HG03064 (cell line): ENCODE data around the gene CPNE4.
"Not testable (repeated sequence)": the region's sequence is repeated elsewhere in the genome, so short reads cannot be mapped to it uniquely, and the experiment has no call there.

Experiments used
- ATAC-seq: cut with Tn5 transposase; IDR thresholded peaks from one replicate; pipeline ENCODE4 v1.9.1; 2021; ENCODE audit warnings: low read depth; ENCODE audit not compliant: unreplicated experiment

The CPNE4 gene

DNA sequence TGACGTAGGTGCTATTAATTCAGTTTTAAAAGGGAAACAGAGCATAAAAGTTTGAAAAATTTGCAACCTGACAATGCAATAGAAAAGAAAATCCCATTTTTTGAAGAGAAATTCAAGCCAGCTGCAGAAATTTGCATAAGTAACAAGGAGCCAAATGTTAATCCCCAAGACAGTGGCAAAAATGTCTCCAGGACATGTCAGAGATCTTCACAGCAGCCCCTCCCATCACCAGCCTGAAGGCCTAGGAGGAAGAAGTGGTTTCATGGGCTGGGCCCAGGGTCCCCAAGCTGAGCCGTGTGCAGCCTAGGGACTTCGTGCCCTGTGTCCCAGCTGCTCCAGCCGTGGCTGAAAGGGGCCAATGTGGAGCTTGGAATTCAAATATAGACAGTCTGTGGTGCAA is 148.9 kb downstream of the CPNE4 start:
- ATAC-seq: not testable (repeated sequence)

DNA sequence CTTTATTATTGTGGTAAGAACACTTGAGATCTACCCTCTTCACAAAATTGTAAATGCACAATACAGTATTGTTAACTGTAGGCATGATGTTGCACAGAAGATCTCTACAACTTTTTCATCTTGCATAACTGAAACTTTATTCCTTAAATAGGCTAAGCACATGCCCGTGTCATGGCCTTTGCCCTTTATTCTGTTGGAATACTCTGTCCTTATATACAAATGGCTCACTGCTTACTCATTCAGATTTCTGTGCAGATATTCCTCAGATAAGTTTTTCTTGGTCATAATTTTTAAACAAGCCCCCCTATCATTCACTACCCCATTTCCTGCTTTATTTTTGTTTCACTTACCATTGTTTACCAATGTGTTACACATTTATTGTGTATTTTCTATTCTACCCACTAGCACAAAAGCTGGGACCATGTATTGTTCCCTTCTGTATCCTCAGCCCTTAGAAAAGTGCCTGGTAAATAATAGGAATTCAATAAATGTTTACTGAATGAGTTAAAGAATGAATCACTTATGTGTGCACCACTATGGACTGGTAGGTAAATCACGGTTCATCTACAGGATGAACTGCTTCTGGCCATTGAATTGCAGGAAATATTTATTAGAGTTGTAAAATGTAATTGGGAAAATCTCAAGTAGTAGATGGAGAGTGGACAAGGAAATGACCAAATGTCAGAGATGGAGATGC is 151.0 kb downstream of the CPNE4 start:
- no peak for ATAC-seq

DNA sequence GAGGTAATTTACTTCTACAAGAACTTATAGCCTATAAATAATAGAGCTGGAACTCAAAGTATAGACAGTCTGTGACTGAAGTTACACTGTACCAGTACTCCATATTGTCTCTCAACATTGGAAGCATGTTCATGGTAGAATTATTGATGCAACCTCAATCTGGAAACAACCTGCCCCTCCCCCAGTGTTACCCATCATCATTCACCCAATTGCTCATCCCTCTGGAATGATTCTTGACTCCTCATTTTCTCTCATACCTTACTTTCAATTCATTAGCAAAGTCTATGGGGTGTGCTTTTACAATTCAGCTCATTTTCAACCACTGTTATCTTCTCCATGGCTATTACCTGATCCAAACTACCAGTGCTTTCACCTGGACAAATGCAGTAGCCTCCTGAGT is 151.7 kb downstream of the CPNE4 start:
- ATAC-seq: no peak

DNA sequence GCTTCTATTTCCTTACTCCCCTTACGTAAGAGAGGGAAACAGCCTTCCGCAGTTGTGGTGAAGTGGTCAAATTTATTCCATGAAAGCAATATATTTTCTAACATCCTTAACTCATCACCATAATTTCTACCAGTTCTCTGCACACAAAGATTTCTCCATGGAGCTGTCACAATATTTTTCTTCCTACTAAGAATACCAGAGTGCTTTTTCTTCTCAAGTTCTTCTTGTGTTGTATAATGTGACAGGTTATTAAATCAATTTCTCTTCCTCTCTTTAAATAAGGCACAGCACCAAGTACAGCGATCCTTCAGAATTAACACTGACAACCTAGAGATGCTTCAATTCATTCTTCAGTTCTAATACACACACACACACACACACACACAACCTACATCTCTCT is 153.0 kb downstream of the CPNE4 start:
- ATAC-seq: no peak

DNA sequence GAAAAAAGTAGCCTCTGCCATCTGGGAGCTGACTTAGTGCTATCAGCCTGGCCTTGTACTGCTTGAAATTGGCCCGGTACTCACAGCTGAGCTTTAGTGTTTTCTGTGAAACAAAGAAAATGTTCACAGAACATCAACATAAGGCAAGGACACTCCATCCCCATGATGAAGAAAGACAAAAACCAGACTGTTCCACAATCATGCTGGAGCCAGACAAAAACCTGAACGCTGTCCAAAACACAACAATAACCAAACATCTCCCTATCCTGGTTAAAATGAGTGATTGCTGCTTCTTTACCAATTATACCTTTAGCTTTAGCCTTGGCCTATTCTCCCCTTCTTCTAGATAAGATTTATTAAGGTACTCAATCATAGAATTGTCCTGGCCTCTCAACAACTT is 153.9 kb downstream of the CPNE4 start:
- ATAC-seq: no peak

DNA sequence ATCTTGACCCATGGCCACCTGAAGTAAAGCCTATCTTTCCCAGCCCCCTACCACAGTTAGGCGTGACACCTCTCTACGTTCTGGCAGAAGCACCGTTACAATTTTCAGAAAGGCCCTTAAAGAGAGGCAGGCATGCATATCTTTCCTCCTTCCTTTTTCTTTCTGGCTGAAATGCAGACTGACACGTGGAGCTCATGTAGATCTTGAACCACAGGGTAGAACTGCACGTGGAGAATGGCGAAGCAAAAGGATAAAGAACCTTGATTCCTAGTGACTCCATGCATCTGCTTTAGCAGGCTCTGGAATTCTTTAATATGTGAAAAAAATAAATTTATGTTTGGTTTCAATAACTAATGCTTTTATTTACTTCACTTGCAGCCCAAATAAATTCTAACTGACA is 166.6 kb downstream of the CPNE4 start:
- ATAC-seq: no peak

DNA sequence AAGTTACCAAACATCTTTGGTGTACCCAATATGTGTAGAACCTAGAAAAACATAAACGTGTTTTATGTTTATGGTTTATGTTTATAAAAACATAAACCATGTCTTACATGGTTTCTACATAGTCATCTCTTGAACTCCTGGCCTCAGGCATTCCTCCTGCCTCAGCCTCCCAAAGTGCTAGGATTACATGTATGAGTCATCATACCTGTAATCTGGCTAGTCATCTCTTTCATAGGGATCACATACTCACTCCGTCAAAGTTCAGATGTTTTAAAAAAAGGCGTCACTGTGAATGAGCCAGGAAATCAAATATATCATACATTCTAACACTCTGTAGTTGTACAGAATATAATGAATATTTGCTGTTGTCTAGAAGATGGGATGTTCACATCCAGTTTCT is 178.6 kb downstream of the CPNE4 start:
- ATAC-seq: no peak

DNA sequence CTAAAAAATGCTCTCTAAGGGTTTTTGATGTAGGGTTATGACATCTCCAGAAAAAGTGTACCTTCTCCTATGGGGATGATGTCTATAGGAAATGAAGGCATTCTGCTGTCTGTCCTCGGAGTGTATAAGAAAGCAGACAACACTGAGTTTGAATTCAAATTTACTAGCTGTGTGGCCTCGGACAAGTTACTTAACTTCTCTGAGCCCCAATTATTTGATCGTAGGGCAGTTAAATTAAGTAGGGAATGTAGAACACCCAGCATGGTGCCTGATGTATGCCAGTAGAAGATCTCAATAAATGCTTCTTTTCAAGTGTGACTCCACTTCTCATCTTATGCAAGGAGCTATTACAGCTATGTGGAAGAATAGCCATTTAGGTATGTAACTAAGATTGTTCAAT is 184.6 kb downstream of the CPNE4 start:
- ATAC-seq: no peak

DNA sequence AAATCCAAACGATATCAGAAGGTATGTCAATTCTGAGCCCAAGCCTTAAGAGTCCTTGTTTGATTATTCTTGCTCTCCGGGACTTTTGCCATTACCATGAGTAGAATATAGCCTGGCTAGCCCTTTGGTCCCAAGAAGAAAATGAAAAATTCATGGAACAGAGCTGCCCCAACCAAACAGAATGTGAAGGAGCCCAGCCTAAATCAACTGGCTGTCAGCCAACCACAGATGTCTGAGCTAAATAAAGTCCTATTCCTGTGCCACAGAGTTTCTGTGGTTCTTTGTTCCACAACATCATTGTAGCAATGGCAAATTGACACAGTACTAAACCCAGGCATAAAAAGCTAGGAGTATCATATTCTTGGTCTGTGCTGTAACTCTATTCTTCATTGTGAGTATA is 185.2 kb downstream of the CPNE4 start:
- ATAC-seq: no peak

DNA sequence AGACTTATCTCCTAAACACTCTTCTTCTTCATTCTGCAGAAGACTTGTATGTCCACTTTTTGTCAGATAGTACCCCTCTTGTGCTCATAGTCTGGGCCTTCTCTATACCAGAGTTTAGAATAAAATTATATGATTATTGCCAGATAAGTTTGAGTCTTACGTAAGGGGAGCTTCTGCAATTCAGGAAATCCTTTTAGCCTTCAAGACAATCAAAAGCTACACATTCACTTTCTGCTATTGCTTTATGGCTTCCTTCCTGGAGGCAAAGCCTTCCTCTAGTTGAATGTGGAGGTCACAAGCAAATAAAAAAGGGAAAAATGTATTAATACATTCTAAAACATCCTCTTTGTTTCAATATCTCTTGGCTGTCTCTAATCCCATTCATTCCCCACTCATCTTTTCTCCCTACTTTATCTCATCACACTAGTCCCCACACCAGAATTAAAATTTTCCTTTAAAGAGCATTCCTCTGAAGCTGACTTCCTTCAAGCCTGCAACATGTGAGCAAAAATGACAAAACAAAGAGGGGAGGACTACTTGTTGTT is 186.8 kb downstream of the CPNE4 start:
- ATAC-seq: no peak

DNA sequence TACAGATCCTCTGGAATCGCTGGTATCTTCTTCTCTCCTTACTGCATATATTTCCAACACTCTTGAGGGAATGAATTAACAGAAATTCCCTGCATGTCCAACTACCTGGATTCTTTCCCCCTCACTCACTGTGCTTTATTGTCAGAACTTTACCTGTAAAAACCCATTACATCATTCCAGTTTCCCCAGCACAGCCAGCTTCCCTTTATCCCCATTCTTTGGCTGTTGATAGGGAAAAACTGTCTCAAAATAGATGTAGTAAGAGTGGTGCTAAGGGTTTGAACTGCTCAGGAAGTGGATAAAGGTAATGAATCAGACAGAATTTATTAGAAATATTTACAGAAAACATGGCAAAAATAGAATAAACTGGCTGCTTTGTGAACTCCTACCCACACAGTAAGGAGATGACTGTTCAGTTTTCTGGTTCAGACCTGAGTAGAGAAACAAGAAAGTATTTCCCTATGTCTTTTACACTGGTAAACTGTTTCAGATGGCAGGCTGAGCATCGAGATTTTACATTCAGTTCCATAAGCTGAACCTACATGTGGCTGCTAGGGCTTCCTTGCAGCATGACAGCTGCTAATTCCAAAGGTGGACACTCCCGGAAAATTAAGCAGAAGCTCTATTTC is 188.4 kb downstream of the CPNE4 start:
- no peak for ATAC-seq

DNA sequence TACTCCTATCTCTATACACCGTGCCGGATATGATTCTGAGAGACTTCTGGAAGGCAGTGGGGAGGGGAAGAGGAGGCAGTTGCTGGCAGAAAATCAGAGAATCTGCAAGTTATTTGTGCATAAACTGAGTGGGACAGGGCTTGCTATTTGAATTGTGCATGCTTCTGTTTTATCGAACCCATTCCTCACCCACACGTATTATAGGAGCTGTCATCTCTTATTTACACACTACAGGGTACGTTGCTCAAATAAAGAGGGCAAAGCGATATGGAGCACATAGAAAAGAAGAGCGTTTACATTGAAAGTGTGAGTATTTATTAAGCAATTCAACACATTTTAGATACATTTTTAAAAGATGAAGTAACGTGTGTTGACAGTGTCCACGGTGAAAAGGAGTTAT is 191.6 kb downstream of the CPNE4 start:
- ATAC-seq: no peak

DNA sequence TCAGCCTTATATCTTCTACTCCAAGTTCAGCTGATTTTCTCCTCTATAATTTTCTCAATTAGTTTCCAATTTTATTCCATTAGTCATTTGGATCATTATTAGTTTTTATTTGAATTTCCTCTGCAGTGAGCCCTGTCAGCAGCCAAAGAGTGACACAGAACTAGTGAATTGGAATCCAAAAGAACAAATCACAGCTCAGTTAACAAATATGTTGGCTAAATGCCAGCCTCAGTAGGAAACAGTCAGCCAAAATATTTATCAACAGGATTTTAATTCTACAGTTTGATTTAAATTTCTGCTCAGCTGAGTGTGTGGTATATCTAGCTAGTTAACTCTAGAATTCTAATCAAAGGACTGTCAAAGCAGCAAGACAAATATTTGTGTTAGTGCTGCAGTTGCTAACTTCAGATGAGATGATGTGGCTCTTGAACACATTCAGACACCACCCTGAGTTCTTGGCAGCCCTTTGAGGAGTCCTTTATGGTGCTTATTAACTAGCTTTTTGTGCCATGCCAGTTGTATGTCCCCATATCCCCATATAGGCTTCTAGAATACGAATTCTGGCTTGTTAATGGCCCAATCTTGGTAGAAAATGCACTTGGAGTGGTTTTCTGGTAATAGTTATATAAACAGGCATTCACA is 194.5 kb downstream of the CPNE4 start:
- ATAC-seq: no peak

DNA sequence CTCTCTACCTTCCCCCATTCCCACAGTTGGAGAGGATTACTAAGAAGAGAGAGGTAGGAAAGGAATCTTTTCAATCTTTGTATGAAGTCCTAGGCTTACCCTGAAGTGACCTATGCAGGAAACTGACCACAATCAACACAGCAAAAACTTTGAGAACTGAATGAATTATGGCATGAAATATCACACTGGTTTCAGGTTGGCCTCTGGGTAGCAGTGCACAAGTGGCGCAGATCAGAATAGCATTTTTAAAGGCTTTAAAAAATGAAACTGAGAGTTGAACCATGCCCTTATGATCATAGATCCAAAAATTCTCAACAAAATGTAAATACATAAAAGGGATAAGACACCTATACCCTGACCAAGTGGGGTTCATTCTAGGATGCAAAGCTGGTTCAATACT is 198.9 kb downstream of the CPNE4 start:
- ATAC-seq: no peak

DNA sequence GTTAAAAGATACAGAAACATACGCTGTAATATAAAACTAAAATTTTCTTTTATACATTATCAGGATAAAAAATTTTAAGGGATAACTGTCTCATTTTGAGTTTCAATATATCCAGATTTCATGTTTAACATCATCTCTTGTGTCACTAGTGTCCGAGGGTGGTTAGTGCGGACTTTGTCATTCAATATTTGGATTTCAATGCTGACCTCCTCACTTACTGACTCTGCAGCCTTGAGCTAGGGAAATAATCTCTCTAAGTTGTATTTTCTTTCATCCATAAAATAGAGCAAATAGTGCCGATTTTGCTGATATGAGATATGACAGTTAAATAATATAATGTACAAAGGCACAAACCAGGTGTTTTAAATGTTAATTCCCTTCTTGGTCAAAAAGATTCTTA is 203.2 kb downstream of the CPNE4 start:
- no peak for ATAC-seq

DNA sequence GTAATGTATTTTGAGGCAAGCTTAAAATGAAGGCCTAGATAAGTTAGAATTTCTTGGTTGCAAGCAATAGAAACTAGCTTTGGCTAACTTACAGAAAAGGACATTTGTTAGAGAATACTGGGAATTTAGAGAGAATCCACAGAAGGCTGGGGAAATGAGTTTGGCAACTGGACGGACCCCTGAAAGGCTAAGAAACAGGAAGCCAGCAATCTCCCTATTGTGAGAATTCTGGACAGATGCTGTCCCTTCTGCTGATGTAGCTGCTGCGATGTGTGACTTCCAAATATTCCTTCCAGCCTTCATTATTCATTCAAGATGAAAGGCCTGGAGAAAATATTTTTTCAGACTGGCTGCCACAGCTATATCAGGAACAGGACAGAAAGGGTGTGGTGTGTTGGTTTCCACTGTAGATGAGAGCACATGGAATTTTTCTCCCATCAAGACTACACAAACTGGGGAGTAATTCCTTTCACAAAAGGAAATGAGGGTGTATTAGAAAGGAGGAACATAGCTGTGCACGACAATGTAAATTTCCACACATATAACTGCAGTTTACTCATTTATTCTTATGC is 213.5 kb downstream of the CPNE4 start:
- no peak for ATAC-seq

DNA sequence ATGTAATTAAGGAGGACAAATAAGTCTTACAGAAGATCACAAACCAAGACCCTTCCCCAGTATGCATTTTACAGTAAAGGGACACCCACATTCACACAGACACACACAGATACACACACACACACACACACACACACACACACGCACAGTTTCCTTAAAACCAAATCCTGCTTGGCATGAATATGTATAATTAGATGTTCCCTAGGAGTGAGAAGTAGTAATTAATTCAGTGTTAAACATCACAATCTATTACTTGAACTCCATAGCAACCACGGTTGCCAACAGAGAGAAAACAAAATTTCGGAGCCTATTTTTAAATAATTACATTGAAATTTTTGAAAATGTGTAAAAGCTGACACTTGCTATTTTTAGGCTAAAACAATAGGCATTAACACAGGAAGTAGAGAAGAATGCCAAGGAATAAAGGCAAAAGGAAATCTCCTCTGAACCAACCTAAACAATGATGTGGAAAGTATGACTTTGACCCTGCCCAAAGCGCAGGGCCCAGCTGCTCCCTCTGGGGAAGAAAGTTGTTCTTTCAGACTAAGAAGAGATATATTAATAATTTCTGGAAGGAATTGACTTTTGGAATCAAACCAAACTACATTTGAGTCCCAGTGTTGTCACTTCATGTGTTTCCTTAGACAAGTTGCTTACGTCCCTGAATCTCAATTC is 215.3 kb downstream of the CPNE4 start:
- no peak for ATAC-seq

DNA sequence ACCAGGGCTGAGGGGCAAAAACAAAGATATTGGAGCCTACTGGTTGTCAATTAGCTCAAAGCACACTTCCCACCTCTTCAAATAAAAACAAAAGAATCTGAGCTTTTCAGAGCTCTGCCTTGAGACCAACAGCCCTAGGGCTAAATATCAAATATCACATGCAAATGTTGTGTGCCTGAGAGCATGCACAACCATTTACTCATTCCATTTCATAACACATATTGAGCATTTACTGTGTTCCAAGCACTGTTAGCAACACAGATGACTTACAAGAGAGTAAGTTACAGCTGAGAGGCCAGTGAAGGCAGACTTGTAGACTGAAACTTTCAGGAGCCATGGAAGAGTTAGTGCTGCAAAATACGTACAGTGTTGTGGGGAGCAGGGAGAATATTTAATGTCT is 222.4 kb downstream of the CPNE4 start:
- ATAC-seq: no peak

DNA sequence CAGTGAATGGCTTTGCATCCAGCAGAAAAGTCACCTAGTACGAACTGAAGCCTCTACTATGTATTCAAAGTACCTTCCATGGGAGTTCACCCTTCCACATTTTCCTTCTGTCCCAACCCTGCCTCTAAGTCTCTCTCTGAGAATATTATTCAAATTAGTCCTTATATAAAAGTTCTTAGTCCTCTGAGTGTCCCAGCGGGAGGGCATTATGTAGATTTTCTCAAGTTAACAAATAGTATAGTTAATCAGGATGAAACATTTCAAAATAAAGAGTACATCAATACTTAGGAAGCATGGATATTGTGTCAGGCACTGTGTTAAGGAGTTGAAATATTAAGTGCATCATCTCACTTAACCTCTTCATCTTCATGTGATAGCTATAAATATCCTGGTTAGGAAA is 223.3 kb downstream of the CPNE4 start:
- no peak for ATAC-seq

DNA sequence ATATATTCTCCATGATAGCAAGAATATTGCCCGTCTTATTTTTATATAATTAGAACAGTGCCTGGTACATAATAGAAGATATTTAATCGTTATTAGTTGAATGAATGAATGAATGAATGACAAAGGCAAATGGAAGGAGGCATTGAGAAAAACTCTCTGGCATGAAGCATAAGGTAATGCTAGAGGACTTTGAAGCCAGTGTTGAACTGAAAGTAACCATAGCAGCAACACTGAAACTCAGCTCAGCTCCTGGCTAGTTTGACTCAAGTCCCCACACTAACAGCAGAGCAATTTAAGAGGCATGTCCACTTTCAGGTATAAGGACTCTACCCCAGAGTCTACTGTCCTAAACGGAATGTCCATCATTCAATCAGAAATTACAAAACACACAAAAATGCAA is 227.0 kb downstream of the CPNE4 start:
- no peak for ATAC-seq

DNA sequence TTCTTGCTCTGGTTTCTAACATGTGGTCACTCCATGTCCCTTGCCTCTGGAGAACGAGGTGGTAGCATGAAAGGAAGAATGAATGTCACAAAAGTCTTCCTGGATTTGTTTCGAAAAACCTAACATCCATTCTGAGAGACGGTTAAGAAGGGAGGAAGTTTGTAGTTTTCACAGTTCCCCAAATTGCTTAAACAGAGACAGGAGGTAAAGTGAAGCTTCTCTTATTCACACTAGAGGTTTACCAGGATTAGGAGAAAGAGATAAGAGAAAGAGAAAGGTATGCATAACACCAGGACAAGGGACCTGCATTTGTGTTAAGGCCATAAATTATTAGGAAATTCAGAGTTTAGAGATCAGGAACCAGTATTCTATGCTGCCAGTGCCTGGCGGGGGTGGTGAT is 228.1 kb downstream of the CPNE4 start:
- ATAC-seq: no peak
